GM18861 (cell line): Measurements from ENCODE around the gene POLG.

ENCODE experiments used
- ATAC-seq: cut with Tn5 transposase; IDR thresholded peaks from one replicate; pipeline ENCODE4 v1.9.1; 2021; ENCODE audit not compliant: unreplicated experiment

The POLG gene

GRCh38 chr15:89327113-89327512 lies 7.5 kb downstream of the POLG start:
- no peak for ATAC-seq

GRCh38 chr15:89326316-89326715 lies 8.3 kb downstream of the POLG start:
- ATAC-seq = no peak

- no peak for ATAC-seq
Measured at GRCh38 chr15:89325039-89325803, 9.4 kb downstream of the POLG start.

- no peak for ATAC-seq
Measured at GRCh38 chr15:89323825-89324224, 10.8 kb downstream of the POLG start.

- no peak for ATAC-seq
Measured at GRCh38 chr15:89322822-89323221, 11.8 kb downstream of the POLG start.

- no peak for ATAC-seq
Measured at GRCh38 chr15:89321521-89322410, 12.9 kb downstream of the POLG start.

GRCh38 chr15:89320200-89320599 lies 14.4 kb downstream of the POLG start:
- no peak for ATAC-seq

GRCh38 chr15:89319678-89320077 lies 14.9 kb downstream of the POLG start:
- ATAC-seq = no peak

- no peak for ATAC-seq
Measured at GRCh38 chr15:89317186-89317720, 17.4 kb downstream of the POLG start.

GRCh38 chr15:89316504-89316903 lies 18.1 kb downstream of the POLG start:
- ATAC-seq = no peak

- ATAC-seq = no peak
Measured at GRCh38 chr15:89315375-89315929, 19.2 kb downstream of the POLG start.

GRCh38 chr15:89309993-89310392 lies 24.6 kb downstream of the POLG start:
- ATAC-seq = no peak

- no peak for ATAC-seq
Measured at GRCh38 chr15:89308236-89308635, 26.4 kb downstream of the POLG start.

GRCh38 chr15:89307791-89308190 lies 26.8 kb downstream of the POLG start:
- ATAC-seq = no peak

- ATAC-seq = no peak
Measured at GRCh38 chr15:89307046-89307587, 27.5 kb downstream of the POLG start.

GRCh38 chr15:89305395-89305794 lies 29.2 kb downstream of the POLG start:
- ATAC-seq = no peak

- no peak for ATAC-seq
Measured at GRCh38 chr15:89303986-89304385, 30.6 kb downstream of the POLG start.

- ATAC-seq = no peak
Measured at GRCh38 chr15:89301304-89302089, 33.1 kb downstream of the POLG start.

GRCh38 chr15:89299896-89300295 lies 34.7 kb downstream of the POLG start:
- no peak for ATAC-seq

- ATAC-seq = no peak
Measured at GRCh38 chr15:89293012-89293411, 41.6 kb downstream of the POLG start.
